ENCODE results near the gene RHEB. TPM values are rescaled to one million over a fixed set of nuclear protein-coding genes. Genes with fewer than 3 reads are reported as not detected.

The RHEB gene
- total RNA-seq, 1 donor from 2014 or later: 88.2 TPM

GRCh38 chr7:151424799-151425198, 94.9 kb downstream of the RHEB start:
- H3K36me3 Mint-ChIP-seq (ENCODE audit: unreplicated experiment): peaks cover 12% of the 10 kb centered on the region
- peaks cover 3% of the 10 kb centered on the region for H3K4me1 Mint-ChIP-seq (ENCODE audit: low read depth, unreplicated experiment)
- H3K27ac Mint-ChIP-seq (ENCODE audit: unreplicated experiment): no peak overlapping the region
- no peak overlapping the region for H3K4me3 Mint-ChIP-seq (ENCODE audit: unreplicated experiment)
- H3K9me3 Mint-ChIP-seq (ENCODE audit: unreplicated experiment): peaks cover 6% of the 10 kb centered on the region
- TF ChIP-seq CTCF (IDR thresholded peaks at IDR 0.05; ENCODE audit: partially characterized antibody, unreplicated experiment): no peak
- no peak for DNase-seq
- peaks cover 4% of the 10 kb centered on the region for H3K27me3 Mint-ChIP-seq (ENCODE audit: unreplicated experiment)

- H3K4me3 Mint-ChIP-seq (ENCODE audit: unreplicated experiment): no peak overlapping the region
- H3K4me1 Mint-ChIP-seq (ENCODE audit: low read depth, unreplicated experiment): peaks cover 3% of the 10 kb centered on the region
- TF ChIP-seq CTCF (IDR thresholded peaks at IDR 0.05; ENCODE audit: partially characterized antibody, unreplicated experiment): no peak
- no peak overlapping the region for H3K27ac Mint-ChIP-seq (ENCODE audit: unreplicated experiment)
- peaks cover 4% of the 10 kb centered on the region for H3K9me3 Mint-ChIP-seq (ENCODE audit: unreplicated experiment)
- peaks cover 12% of the 10 kb centered on the region for H3K36me3 Mint-ChIP-seq (ENCODE audit: unreplicated experiment)
- H3K27me3 Mint-ChIP-seq (ENCODE audit: unreplicated experiment): peaks cover 4% of the 10 kb centered on the region
- no peak for DNase-seq
Measured at GRCh38 chr7:151423936-151424335, 95.8 kb downstream of the RHEB start.

GRCh38 chr7:151423226-151423625, 96.5 kb downstream of the RHEB start:
- Mint-ChIP-seq H3K36me3 (ENCODE audit: unreplicated experiment) (peaks cover 12% of the 10 kb centered on the region), H3K27ac (ENCODE audit: unreplicated experiment) (no peak overlapping the region), H3K27me3 (ENCODE audit: unreplicated experiment) (peaks cover 4% of the 10 kb centered on the region), H3K4me3 (ENCODE audit: unreplicated experiment) (no peak overlapping the region), H3K9me3 (ENCODE audit: unreplicated experiment) (peaks cover 4% of the 10 kb centered on the region), H3K4me1 (ENCODE audit: low read depth, unreplicated experiment) (no peaks in the 10 kb centered on the region)
- no peak for DNase-seq
- no peak for TF ChIP-seq CTCF (IDR thresholded peaks at IDR 0.05; ENCODE audit: partially characterized antibody, unreplicated experiment)

- no peak overlapping the region for H3K4me3 Mint-ChIP-seq (ENCODE audit: unreplicated experiment)
- DNase-seq: no peak
- H3K27ac Mint-ChIP-seq (ENCODE audit: unreplicated experiment): no peak overlapping the region
- TF ChIP-seq CTCF (IDR thresholded peaks at IDR 0.05; ENCODE audit: partially characterized antibody, unreplicated experiment): no peak
- peaks cover 12% of the 10 kb centered on the region for H3K36me3 Mint-ChIP-seq (ENCODE audit: unreplicated experiment)
- H3K9me3 Mint-ChIP-seq (ENCODE audit: unreplicated experiment): peaks cover 4% of the 10 kb centered on the region
- no peaks in the 10 kb centered on the region for H3K4me1 Mint-ChIP-seq (ENCODE audit: low read depth, unreplicated experiment)
- H3K27me3 Mint-ChIP-seq (ENCODE audit: unreplicated experiment): peaks cover 4% of the 10 kb centered on the region
Measured at GRCh38 chr7:151422212-151422611, 97.5 kb downstream of the RHEB start.

- H3K36me3 Mint-ChIP-seq (ENCODE audit: unreplicated experiment): peaks cover 12% of the 10 kb centered on the region
- H3K27me3 Mint-ChIP-seq (ENCODE audit: unreplicated experiment): peaks cover 4% of the 10 kb centered on the region
- TF ChIP-seq CTCF (IDR thresholded peaks at IDR 0.05; ENCODE audit: partially characterized antibody, unreplicated experiment): no peak
- DNase-seq: no peak
- peaks cover 6% of the 10 kb centered on the region for H3K9me3 Mint-ChIP-seq (ENCODE audit: unreplicated experiment)
- H3K27ac Mint-ChIP-seq (ENCODE audit: unreplicated experiment): no peak overlapping the region
- no peaks in the 10 kb centered on the region for H3K4me1 Mint-ChIP-seq (ENCODE audit: low read depth, unreplicated experiment)
- H3K4me3 Mint-ChIP-seq (ENCODE audit: unreplicated experiment): no peak overlapping the region
Measured at GRCh38 chr7:151420144-151420543, 99.6 kb downstream of the RHEB start.

Measured in glutamatergic neuron (in vitro differentiated cells).